Endothelial cell of umbilical vein (primary cell): ENCODE results near the gene CNOT4.

Source experiments
- EZH2 ChIP-seq: IDR thresholded peaks from 2 replicates; pipeline ENCODE4 v1.6.1; 2012; ENCODE audit warnings: borderline replicate concordance, low read depth, mild to moderate bottlenecking, moderate library complexity, low read length, inconsistent platforms; ENCODE audit not compliant: severe bottlenecking
- POLR2A ChIP-seq: IDR thresholded peaks from 2 replicates; pipeline ENCODE4 v1.6.1; 2012; ENCODE audit warnings: low read depth, mild to moderate bottlenecking, control low read depth, low read length

DNA sequence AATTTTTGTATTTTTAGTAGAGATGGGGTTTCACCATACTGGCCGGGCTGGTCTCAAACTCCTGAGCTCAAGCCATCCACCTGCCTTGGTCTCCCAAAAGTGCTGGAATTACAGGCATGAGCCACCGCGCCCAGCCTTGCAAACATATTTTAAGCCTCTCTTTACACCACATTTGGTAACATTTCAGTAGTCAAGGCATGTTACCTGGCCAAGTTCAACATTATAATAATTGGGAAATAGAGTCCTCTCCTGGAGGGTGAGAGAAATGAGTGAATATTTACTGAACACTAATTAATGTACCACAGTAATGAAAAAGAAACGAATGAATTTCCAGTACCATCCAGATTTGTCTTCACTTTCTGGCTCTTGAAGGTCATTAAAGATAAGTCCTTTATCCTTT lies 10.0 kb upstream of the CNOT4 start:
- no peak for TF ChIP-seq POLR2A
- no peak for TF ChIP-seq EZH2
